Effector memory CD8-positive, alpha-beta T cell (primary cell): ENCODE results near the gene GINS3.
"Not testable (repeated sequence)": the region's sequence is repeated elsewhere in the genome, so short reads cannot be mapped to it uniquely, and the experiment has no call there.

Source experiments
- ATAC-seq: fragments of 150-1000 bp; cut with Tn5 transposase; replicated peaks from 2 replicates; pipeline ENCODE4 v1.10.0; 2021; ENCODE audit warnings: mild to moderate bottlenecking, moderate library complexity
- DNase-seq, 3 experiments: peaks; one replicate each; pipeline ENCODE4 v3.0.0; 2021
- H3K27ac Mint-ChIP-seq, 2 donors: one replicate each; pipeline ENCODE4 v1.8.0; 2022; ENCODE audit warnings: mild to moderate bottlenecking in 2 of 2, mixed read lengths in 2 of 2, moderate library complexity in 2 of 2
- H3K27me3 Mint-ChIP-seq, 2 donors: one replicate each; pipeline ENCODE4 v1.8.0; 2022; ENCODE audit warnings: mixed read lengths in 2 of 2
- H3K36me3 Mint-ChIP-seq: one replicate; pipeline ENCODE4 v1.8.0; 2022; ENCODE audit warnings: mild to moderate bottlenecking, moderate library complexity, mixed read lengths; ENCODE audit not compliant: insufficient read depth
- H3K4me1 Mint-ChIP-seq, 2 donors: one replicate each; pipeline ENCODE4 v1.8.0; 2022; ENCODE audit warnings: low read depth in 2 of 2, mixed read lengths in 2 of 2
- H3K4me3 Mint-ChIP-seq, 2 donors: one replicate each; pipeline ENCODE4 v1.8.0; 2022; ENCODE audit warnings: mild to moderate bottlenecking in 2 of 2, mixed read lengths in 2 of 2, moderate library complexity in 2 of 2
- H3K9me3 Mint-ChIP-seq, 2 donors: one replicate each; pipeline ENCODE4 v1.8.0; 2022; ENCODE audit warnings: mixed read lengths in 2 of 2

The GINS3 gene

DNA sequence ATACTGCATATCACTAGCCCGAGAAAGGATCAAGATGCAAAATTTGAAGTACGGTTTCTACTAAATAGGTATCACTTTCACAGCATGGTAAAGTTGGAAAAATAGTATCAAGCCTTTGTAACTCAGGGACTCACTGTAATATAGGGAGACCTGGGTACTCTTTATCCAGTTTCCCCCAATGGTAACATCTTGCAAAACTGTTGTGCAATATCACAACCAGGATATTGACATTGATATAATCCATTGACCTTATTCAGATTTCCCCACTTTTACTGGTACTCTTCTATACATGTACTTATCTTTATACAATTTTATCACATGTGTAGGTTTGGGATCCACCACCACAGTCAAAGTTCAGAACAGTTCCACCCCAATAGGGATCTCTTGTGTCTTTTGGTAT, 20.4 kb upstream of the GINS3 start:
- DNase-seq (no peak), ATAC-seq (no peak)
- no peaks in the 10 kb centered on the region for H3K36me3 Mint-ChIP-seq
- no peak overlapping the region for H3K27ac Mint-ChIP-seq
- H3K4me3 Mint-ChIP-seq = no peak overlapping the region
- no peaks in the 10 kb centered on the region for H3K9me3 Mint-ChIP-seq
- H3K27me3 Mint-ChIP-seq = peaks cover 32 to 54% of the 10 kb centered on the region in 2 donors
- H3K4me1 Mint-ChIP-seq = no peaks in the 10 kb centered on the region

DNA sequence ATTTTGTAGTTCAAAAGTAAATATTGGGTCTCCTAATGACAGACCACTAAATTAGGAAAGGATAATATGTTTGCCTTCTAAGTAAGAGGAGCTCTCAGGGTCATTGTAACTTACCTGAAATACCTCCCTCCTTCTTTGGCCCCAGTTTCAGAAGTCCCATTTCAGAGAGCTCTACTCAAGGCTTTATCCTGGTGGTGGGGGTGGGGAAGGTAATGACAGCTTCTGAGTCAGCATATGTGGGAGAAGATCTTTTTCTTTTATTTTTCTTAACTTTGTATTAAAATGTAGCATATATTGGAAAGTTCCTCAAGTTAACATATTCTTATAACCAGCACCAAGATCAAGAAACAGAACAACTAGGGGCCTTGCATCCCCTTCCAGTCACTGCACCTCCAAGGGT, 16.9 kb upstream of the GINS3 start:
- no peak for DNase-seq
- Mint-ChIP-seq H3K4me1 (no peaks in the 10 kb centered on the region), H3K27ac (no peak overlapping the region), H3K9me3 (no peaks in the 10 kb centered on the region), H3K4me3 (no peak overlapping the region), H3K27me3 (peaks cover 31 to 62% of the 10 kb centered on the region in 2 donors), H3K36me3 (no peaks in the 10 kb centered on the region)
- ATAC-seq = no peak

DNA sequence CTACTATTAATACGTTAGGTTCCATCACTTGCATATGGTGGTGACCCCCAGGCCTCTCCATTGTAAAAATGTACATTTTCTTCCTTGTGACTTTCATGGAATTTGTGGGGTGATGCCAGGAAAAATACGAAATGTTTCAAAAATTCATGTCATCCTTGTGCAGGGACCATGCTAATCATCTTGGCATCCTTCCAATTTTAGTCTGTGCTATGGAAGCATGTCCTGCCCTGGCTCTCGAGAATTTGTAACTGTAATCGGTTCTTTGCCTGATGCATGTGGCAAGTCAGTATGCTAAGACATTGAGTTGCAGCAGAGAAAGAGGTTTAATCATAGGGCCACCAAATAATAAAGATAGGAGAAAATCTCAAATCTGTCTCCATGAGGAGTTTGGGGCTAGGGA, 14.3 kb upstream of the GINS3 start:
- ATAC-seq = no peak
- no peaks in the 10 kb centered on the region for H3K4me1 Mint-ChIP-seq
- no peaks in the 10 kb centered on the region for H3K36me3 Mint-ChIP-seq
- peaks cover 35 to 54% of the 10 kb centered on the region in 2 donors for H3K27me3 Mint-ChIP-seq
- no peak overlapping the region for H3K4me3 Mint-ChIP-seq
- no peak for DNase-seq
- H3K9me3 Mint-ChIP-seq = no peaks in the 10 kb centered on the region
- H3K27ac Mint-ChIP-seq = no peak overlapping the region

DNA sequence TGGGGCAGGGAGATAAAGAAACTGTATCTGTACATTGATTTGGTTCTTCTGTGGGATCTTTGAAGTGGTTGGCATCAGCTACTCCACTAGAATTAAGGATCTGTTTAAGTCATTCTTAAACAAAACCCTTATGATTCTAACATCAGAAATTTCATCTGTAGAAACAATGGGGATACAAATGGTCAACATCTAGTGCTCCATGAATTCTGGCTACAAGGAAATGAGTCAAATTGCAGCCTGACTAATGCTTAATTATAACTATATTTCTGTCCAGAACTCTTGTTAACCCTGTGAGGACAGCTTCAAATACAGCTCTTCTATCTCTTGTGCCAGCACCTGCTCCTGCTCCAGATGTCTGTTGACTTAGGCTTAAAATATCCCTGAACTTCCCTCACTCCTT, 13.9 kb upstream of the GINS3 start:
- no peak for ATAC-seq
- Mint-ChIP-seq H3K27ac (no peak overlapping the region), H3K4me1 (no peaks in the 10 kb centered on the region), H3K36me3 (no peaks in the 10 kb centered on the region), H3K9me3 (no peaks in the 10 kb centered on the region), H3K27me3 (peaks cover 39 to 53% of the 10 kb centered on the region in 2 donors), H3K4me3 (no peak overlapping the region)
- DNase-seq = no peak

DNA sequence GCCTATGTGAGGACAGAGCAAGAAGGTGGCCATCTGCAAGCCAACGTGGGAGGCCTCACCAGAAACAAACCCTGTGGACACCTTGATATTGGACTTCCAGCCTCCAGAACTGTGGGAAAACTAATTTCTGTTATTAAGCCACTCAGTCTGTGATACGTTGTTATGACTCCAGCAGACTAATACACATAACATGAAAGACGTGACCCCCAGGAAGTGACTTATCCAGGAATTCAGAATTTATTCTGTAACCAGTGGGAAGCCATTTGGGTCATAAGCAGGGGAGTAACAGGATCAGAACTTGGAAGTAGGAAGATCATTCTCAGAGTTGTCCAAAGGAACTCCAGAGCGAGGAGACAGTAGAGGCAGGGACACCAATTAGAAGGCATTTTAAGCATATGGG, 12.5 kb upstream of the GINS3 start:
- Mint-ChIP-seq H3K36me3 (peaks cover 2% of the 10 kb centered on the region), H3K27me3 (peaks cover 53 to 57% of the 10 kb centered on the region in 2 donors), H3K9me3 (no peaks in the 10 kb centered on the region), H3K4me1 (no peaks in the 10 kb centered on the region), H3K4me3 (no peak overlapping the region), H3K27ac (no peak overlapping the region)
- ATAC-seq (no peak), DNase-seq (no peak)

DNA sequence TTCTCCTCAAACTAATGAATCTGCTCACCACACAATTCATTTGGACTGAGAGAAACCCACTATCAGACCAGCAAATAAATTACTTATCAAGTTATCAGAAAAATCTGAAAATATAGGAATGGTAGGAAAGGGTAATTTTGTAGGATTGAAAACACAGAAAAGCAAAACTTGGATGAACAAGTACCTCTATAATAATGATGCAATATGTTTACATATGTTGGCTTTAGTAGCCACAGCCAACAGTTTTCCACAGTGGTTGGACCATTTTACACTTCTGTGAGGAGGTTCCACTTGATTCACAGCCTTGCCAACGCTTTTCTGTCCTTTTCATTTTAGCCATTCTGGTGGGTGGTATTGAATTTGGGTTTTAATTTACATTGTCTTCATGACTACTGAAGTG, 10.6 kb upstream of the GINS3 start:
- Mint-ChIP-seq H3K4me1 (no peaks in the 10 kb centered on the region), H3K4me3 (no peak overlapping the region), H3K27me3 (peaks cover 54 to 63% of the 10 kb centered on the region in 2 donors), H3K9me3 (no peaks in the 10 kb centered on the region), H3K27ac (no peak overlapping the region), H3K36me3 (peaks cover 2% of the 10 kb centered on the region)
- DNase-seq = no peak
- ATAC-seq = no peak

DNA sequence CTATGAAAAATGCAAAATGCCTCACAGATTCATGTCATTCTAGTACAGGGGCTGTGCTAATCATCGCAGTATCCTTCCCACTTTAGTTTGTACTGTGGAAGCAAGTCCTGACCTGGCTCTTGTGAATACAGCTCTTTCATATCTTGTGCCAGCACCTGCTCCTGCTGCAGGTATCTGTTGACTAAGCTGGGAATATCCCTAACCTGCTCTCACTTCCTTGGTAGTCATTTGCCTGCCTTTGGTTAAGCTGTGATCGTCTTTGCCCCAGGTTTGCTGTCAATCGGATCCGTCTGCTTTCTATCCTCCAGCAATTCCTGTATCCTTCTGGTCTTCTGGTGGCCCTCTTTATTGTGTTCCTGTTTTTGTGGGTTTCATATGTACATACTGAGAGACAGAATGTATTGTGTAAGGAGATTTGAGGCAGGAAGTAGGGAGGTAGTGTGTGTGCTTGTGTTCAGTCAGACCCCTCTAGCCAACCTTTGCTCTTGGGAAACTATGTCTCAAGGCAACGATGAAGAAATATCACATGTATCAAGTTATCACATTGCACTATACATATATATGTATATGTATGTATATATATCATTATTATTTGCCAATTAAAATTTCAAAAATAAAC, 7.7 kb upstream of the GINS3 start:
- Mint-ChIP-seq H3K27me3 (peaks cover 41 to 45% of the 10 kb centered on the region in 2 donors), H3K4me1 (no peaks in the 10 kb centered on the region), H3K9me3 (no peaks in the 10 kb centered on the region), H3K27ac (no peak overlapping the region), H3K4me3 (no peak overlapping the region), H3K36me3 (peaks cover 2% of the 10 kb centered on the region)
- DNase-seq = no peak
- no peak for ATAC-seq

DNA sequence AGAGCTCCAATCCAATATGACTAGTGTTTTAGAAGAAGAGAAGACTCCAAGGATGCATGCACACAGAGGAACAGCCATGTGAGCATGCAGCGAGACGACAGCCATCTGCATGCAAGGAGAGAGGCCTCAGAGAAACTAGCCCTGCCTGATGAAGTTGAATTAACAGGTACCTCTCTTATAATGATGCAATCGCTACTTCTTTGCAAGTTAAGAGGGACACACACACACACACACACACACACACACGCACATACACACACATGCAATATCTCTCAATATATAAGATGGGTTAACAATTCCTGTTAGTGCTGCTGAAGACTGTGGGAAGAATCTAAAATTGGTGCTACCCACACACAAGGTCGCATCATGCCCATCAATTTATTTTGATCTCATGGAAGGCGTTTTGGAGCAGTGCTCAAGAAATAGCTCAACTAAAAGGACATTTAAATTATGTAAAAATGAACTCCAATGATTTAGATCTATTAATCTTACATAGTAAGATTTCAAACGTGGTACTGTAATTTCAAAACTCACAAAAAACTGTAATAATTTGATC, 7.0 kb upstream of the GINS3 start:
- Mint-ChIP-seq H3K4me3 (no peak overlapping the region), H3K36me3 (peaks cover 2% of the 10 kb centered on the region), H3K4me1 (no peaks in the 10 kb centered on the region), H3K27ac (no peak overlapping the region), H3K9me3 (no peaks in the 10 kb centered on the region), H3K27me3 (peaks cover 34 to 38% of the 10 kb centered on the region in 2 donors)
- DNase-seq (no peak), ATAC-seq (no peak)

DNA sequence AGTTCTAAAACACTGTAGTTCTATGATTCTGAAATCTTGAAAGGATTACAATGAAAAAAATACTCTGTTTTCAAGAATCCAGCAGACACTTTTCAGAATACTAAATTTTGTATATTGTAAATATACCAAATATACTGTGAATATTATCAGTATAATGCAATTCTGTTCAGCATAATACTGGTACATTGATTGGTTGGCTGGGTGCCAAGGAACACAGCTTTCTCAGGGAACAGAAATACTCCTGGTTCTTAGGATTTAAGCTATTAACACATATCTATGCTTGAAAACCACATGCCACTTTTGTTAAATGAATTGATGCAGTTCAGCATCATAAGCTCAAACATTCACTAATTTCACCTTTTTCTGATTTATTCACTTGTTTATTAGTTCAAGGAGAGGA, 2.5 kb upstream of the GINS3 start:
- Mint-ChIP-seq H3K27me3 (peaks cover 2 to 7% of the 10 kb centered on the region in 2 donors), H3K9me3 (no peaks in the 10 kb centered on the region), H3K36me3 (peaks cover 5% of the 10 kb centered on the region), H3K27ac (no peak overlapping the region), H3K4me3 (no peak overlapping the region), H3K4me1 (peaks cover 5 to 9% of the 10 kb centered on the region in 2 donors)
- no peak for ATAC-seq
- DNase-seq = no peak

DNA sequence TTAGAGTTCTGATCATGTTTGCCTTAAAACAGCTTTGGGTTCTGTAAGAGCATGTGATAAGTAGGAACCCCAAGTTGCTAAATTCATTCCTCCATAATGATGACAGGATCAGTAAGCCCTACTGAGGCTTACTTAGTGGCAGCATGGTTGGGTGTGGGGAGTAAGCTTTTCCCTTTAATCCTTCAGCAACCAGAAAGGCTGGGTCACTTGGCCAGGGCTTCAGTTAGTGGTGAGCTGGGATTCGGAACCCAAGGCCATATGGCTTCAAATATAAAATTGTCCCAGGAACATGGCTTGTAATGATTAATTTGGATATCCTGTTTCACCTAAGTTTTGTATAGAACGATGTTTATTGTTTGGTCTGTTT, 850 bp downstream of the GINS3 start:
- peak overlapping the region; percentile 94 to 96 for H3K27ac Mint-ChIP-seq
- H3K4me1 Mint-ChIP-seq = peaks cover 5 to 9% of the 10 kb centered on the region in 2 donors

DNA sequence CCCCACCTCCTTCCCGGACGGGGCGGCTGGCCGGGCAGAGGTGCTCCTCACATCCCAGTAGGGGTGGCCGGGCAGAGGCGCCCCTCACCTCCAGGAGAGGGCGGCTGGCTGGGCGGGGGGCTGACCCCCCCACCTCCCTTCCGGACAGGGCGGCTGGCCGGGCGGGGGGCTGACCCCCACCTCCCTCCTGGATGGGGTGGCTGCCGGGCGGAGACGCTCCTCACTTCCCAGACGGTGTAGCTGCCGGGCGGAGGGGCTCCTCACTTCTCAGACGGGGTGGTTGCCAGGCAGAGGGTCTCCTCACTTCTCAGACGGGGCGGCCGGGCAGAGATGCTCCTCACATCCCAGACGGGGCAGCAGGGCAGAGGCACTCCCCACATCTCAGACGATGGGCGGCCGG, 4.6 kb downstream of the GINS3 start:
- DNase-seq, H3K9me3 Mint-ChIP-seq, H3K4me1 Mint-ChIP-seq, H3K36me3 Mint-ChIP-seq, H3K4me3 Mint-ChIP-seq, H3K27me3 Mint-ChIP-seq, ATAC-seq, H3K27ac Mint-ChIP-seq: not testable (repeated sequence)

More for the DNA sequence above, 850 bp downstream of the GINS3 start:
- Mint-ChIP-seq H3K27me3 (no peaks in the 10 kb centered on the region), H3K36me3 (peaks cover 5% of the 10 kb centered on the region), H3K9me3 (no peaks in the 10 kb centered on the region), H3K4me3 (peak overlapping the region; percentile 100)
- ATAC-seq (no peak), DNase-seq (no peak)

DNA sequence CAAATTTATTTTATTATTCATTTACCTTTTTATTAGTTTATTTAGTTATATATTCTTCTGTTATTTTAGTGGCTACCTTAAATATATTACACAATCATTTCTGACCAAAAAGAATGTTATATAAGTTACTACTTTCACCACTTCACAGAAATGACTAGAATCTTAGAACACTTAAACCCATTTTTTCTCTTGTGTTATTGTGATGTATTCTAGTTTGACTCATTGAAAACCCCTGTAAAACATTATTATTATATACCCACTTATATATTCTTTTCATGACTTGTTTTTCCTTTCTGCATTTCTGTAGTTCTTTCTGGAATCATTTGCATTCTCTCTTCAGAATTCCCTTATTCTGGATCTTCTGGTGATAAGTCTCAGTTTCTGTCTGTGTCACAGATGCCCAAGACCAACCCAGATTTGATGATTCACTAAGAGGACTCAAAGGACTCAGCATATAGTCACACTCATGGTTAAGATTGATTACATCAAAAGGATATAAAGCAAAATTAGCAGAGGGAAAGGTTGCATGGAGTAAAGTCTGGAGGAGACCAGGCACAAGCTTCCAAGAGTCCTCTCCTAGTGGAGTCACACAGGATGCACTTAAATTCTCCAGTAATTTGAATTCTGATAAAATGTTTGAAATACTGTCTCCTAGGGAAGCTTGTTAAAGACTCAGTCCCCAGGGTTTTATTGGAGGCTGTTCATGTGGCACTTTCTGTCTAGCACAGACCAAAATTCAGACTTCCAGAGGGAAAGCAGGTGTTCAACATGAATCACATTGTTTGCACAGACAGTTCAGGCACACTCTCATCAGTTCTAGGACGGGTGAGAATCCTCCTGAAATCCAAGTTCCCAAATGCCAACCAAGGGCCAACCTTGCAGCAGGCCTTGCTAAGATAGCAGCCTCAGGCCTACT, 7.7 kb downstream of the GINS3 start:
- no peak for DNase-seq
- Mint-ChIP-seq H3K9me3 (no peaks in the 10 kb centered on the region), H3K4me1 (no peaks in the 10 kb centered on the region)

DNA sequence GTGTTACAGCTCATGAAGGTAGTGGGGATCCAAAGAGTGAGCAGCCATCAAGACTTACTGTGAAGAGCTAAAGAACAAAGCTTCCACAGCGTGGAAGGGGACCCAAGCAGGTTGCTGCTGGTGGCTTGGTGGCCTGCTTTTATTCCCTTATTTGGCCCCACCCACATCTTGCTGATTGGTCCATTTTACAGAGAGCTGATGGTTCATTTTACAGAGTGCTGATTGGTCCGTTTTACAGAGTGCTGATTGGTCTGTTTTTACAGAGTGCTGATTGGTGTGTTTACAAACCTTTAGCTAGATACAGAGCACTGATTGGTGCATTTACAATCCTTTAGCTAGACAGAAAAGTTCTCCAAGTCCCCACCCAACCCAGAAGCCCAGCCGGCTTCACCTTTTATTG, 9.0 kb downstream of the GINS3 start:
- not testable (repeated sequence) for H3K27ac Mint-ChIP-seq, H3K9me3 Mint-ChIP-seq, DNase-seq, H3K27me3 Mint-ChIP-seq, ATAC-seq, H3K36me3 Mint-ChIP-seq, H3K4me1 Mint-ChIP-seq, H3K4me3 Mint-ChIP-seq

More for the DNA sequence above, 7.7 kb downstream of the GINS3 start:
- Mint-ChIP-seq H3K36me3 (no peaks in the 10 kb centered on the region), H3K27ac (no peak overlapping the region), H3K4me3 (no peak overlapping the region), H3K27me3 (no peaks in the 10 kb centered on the region)
- ATAC-seq = no peak

DNA sequence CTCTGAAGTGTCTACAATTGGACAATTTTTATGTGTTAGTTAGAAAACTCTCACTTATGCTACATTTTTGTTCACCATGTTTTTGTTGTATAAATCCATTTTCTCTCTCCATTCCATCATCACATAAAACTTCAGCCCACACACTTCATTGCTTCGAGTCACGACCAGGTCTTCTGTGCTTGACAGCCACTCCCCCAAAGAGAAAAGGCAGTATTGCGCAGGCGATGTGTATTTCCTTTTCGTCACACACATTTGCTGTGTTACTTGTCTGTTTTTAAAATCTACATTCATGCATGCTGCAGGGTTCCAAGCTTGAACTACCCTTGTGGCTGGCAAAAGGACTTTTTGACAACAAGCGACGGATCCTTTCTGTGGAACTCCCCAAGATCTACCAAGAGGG, 10.5 kb downstream of the GINS3 start:
- Mint-ChIP-seq H3K4me3 (no peak overlapping the region), H3K27me3 (no peaks in the 10 kb centered on the region), H3K9me3 (no peaks in the 10 kb centered on the region), H3K4me1 (no peaks in the 10 kb centered on the region), H3K27ac (no peak overlapping the region), H3K36me3 (no peaks in the 10 kb centered on the region)
- ATAC-seq (no peak), DNase-seq (no peak)
